HUDEP-2 (cell line): Measurements from ENCODE around the gene LRRC3.

Experiments
- DNase-seq, 76 experiments: peaks; one replicate each; lab custom pipeline; 2025; ENCODE audit not compliant: unreplicated experiment in 76 of 76; lab: John Stamatoyannopoulos, UW

Gene LRRC3

GRCh38 chr21:44456214-44456914 lies 1.1 kb downstream of the LRRC3 start:
- no peak for DNase-seq

- DNase-seq, result no peak
Observed at GRCh38 chr21:44456915-44457736, 1.8 kb downstream of the LRRC3 start.

GRCh38 chr21:44458971-44459711 lies 3.8 kb downstream of the LRRC3 start:
- no peak for DNase-seq

GRCh38 chr21:44459712-44460440 lies 4.6 kb downstream of the LRRC3 start:
- no peak for DNase-seq

GRCh38 chr21:44460441-44460755 lies 5.1 kb downstream of the LRRC3 start:
- no peak for DNase-seq

GRCh38 chr21:44461005-44461404 lies 5.7 kb downstream of the LRRC3 start:
- DNase-seq, result no peak

GRCh38 chr21:44461464-44462001 lies 6.2 kb downstream of the LRRC3 start:
- no peak for DNase-seq

- DNase-seq, result no peak
Observed at GRCh38 chr21:44462086-44462833, 7.0 kb downstream of the LRRC3 start.

GRCh38 chr21:44462834-44463200 lies 7.5 kb downstream of the LRRC3 start:
- DNase-seq, result no peak

- DNase-seq, result no peak
Observed at GRCh38 chr21:44463724-44464123, 8.4 kb downstream of the LRRC3 start.

- no peak for DNase-seq
Observed at GRCh38 chr21:44464351-44464750, 9.0 kb downstream of the LRRC3 start.

GRCh38 chr21:44466351-44466954 lies 11.1 kb downstream of the LRRC3 start:
- DNase-seq, result no peak

- DNase-seq, result no peak
Observed at GRCh38 chr21:44466996-44467858, 11.9 kb downstream of the LRRC3 start.

- no peak for DNase-seq
Observed at GRCh38 chr21:44467859-44468195, 12.5 kb downstream of the LRRC3 start.

- DNase-seq, result no peak
Observed at GRCh38 chr21:44471341-44471740, 16.0 kb downstream of the LRRC3 start.

GRCh38 chr21:44471996-44472395 lies 16.7 kb downstream of the LRRC3 start:
- DNase-seq, result no peak

- DNase-seq, result no peak
Observed at GRCh38 chr21:44473915-44474555, 18.7 kb downstream of the LRRC3 start.

- no peak for DNase-seq
Observed at GRCh38 chr21:44475266-44475845, 20.0 kb downstream of the LRRC3 start.
